K562 (cell line): ENCODE measurements around the gene FGR. TPM values are rescaled to one million over a fixed set of nuclear protein-coding genes. Genes with fewer than 3 reads are reported as not detected.

ENCODE experiments used
- ATAC-seq: fragments of 200-7000 bp; cut with Tn5 transposase; 3 replicates; pipeline ENCODE4 v1.9.1; 2020; ENCODE audit warnings: moderate library complexity
- BruUV-seq: library from RNA; stranded (reverse); fragments of 400-500 nt; replicated peaks from 2 replicates; lab custom pipeline; 2021; lab: Mats Ljungman, UMichigan
- CTCF ChIA-PET: fragments of 300-600 bp; formaldehyde crosslinking; extraction: SDS; loops from one replicate; lab custom pipeline; 2021; ENCODE audit warnings: low intra/inter-chr PET ratio; lab: Yijun Ruan, JAX
- POLR2A ChIA-PET: fragments of 300-600, 350-650 bp; sonication (Branson Sonifier 250); formaldehyde crosslinking; extraction: SDS; loops from one replicate; lab custom pipeline; 2021; ENCODE audit warnings: antibody characterized with exemption, inconsistent platforms; lab: Yijun Ruan, JAX
- DNase-seq, 4 experiments: peaks; one replicate each; pipeline versions ENCODE4 v3.0.0 to v3.0.0-alpha.2; 2011 to 2018; ENCODE audit warnings: low spot score in 3 of 4, mixed read lengths in 3 of 4; ENCODE audit errors: extremely low read depth in 1 of 4
- FAIRE-seq: peaks from 2 replicates; lab custom pipeline; 2011; peaks lifted over from hg19 to GRCh38; lab: Jason Lieb, UNC
- H2AFZ ChIP-seq: 2 replicates; pipeline ENCODE4 v1.6.0; 2011; ENCODE audit warnings: low read depth, low read length, control low read depth, inconsistent platforms
- H3K27ac ChIP-seq: fragments of 200-600 bp; 3 replicates; pipeline ENCODE4 v1.8.0; 2011; ENCODE audit warnings: low read depth, mild to moderate bottlenecking, control low read depth, inconsistent platforms, low read length, moderate library complexity, mixed read lengths; ENCODE audit errors: extremely low read depth
- H3K27me3 ChIP-seq, 2 experiments: fragments of 300-600 bp in 1 of 2; 2 replicates in 1 of 2; 3 replicates in 1 of 2; pipeline versions ENCODE4 v1.6.0 to v1.8.0; 2011; ENCODE audit warnings: inconsistent platforms in 2 of 2, low read length in 2 of 2, mild to moderate bottlenecking in 1 of 2, mixed read lengths in 1 of 2, moderate library complexity in 1 of 2; ENCODE audit not compliant: control insufficient read depth in 2 of 2, insufficient read depth in 2 of 2
- H3K36me3 ChIP-seq: fragments of 300-600 bp; 3 replicates; pipeline ENCODE4 v1.8.0; 2011; ENCODE audit warnings: mild to moderate bottlenecking, low read length, inconsistent platforms; ENCODE audit not compliant: control insufficient read depth, insufficient read depth
- H3K4me1 ChIP-seq, 2 experiments: fragments of 200-600 bp in 1 of 2; replicated peaks in 1 of 2; 2 replicates in 1 of 2; 3 replicates in 1 of 2; pipeline versions ENCODE4 v1.5.1 to v1.8.0; 2011; ENCODE audit warnings: inconsistent platforms in 2 of 2, low read length in 2 of 2, mild to moderate bottlenecking in 1 of 2, mixed read lengths in 1 of 2, moderate library complexity in 1 of 2; ENCODE audit not compliant: control insufficient read depth in 2 of 2, insufficient read depth in 2 of 2
- H3K4me2 ChIP-seq: 2 replicates; pipeline ENCODE4 v1.6.1; 2011; ENCODE audit warnings: low read length, control low read depth, inconsistent platforms, mixed read lengths; ENCODE audit not compliant: insufficient read depth
- H3K4me3 ChIP-seq: fragments of 200-600 bp; sonication (generic), shearing (Covaris generic); 2 replicates; pipeline ENCODE4 v1.5.1; 2016; ENCODE audit warnings: control low read depth, inconsistent platforms
- H3K79me2 ChIP-seq: fragments of 200-600 bp; 3 replicates; pipeline ENCODE4 v1.8.0; 2011; ENCODE audit warnings: low read length, inconsistent platforms; ENCODE audit not compliant: control insufficient read depth, insufficient read depth
- H3K9ac ChIP-seq, 2 experiments: 2 replicates each; pipeline versions ENCODE4 v1.6.0 to v1.6.1; 2011; ENCODE audit warnings: low read depth in 2 of 2, low read length in 2 of 2, control low read depth in 1 of 2, inconsistent platforms in 1 of 2, mild to moderate bottlenecking in 1 of 2, mixed read lengths in 1 of 2; ENCODE audit not compliant: insufficient read depth in 1 of 2
- H3K9me1 ChIP-seq: one replicate; pipeline ENCODE4 v1.6.0; 2011; ENCODE audit warnings: inconsistent platforms, mild to moderate bottlenecking, low read length, moderate library complexity; ENCODE audit not compliant: control insufficient read depth, insufficient read depth
- H3K9me3 ChIP-seq: replicated peaks from 2 replicates; pipeline ENCODE4 v1.5.1; 2011; ENCODE audit warnings: low read depth, low read length, inconsistent platforms; ENCODE audit not compliant: control insufficient read depth, insufficient read depth
- H4K20me1 ChIP-seq: replicated peaks from 2 replicates; pipeline ENCODE4 v1.6.1; 2011; ENCODE audit warnings: low read length, inconsistent platforms, mixed read lengths; ENCODE audit not compliant: control insufficient read depth, insufficient read depth
- SMARCA5 ChIP-seq: fragments of 450-650 bp; IDR thresholded peaks from 2 replicates; pipeline ENCODE4 v1.6.1; 2016
- WGBS: fragments of 100-300 bp; shearing (Covaris generic); methylation state at CpG from one replicate; pipeline ENCODE4 v1.1.6; 2016; ENCODE audit warnings: low coverage, mixed read lengths; ENCODE audit not compliant: insufficient coverage; ENCODE audit errors: missing lambda C conversion rate; 5-methylcytosine and 5-hydroxymethylcytosine counted together
- in situ Hi-C: fragments of 300-500 bp; cut with MboI; formaldehyde crosslinking; loops from 4 replicates; pipeline ENCODE4 v1.15.0; 2018; ENCODE audit warnings: inconsistent platforms, mixed read lengths
- intact Hi-C: fragments of 100-400 bp; cut with micrococcal nuclease; formaldehyde crosslinking; loops from 2 replicates; pipeline ENCODE4 v1.14.2; 2022
- polyA plus RNA-seq, 8 experiments: library from polyadenylated mRNA; depleted of rRNA in 4 of 8; stranded (reverse) in 5 of 8; unstranded in 3 of 8; fragments of >200 nt; fragmentation: Nextera tagmentation in 2 of 8; fragmentation: Illumina TruSeq in 1 of 8; extraction: Ambion mirVana in 2 of 8; extraction: Trizol in 1 of 8; gene quantifications; 2 replicates each; pipeline versions ENCODE4 v1.2.1 to v1.2.3, GENCODE V29; 2011 to 2014; ENCODE audit warnings: inconsistent platforms in 1 of 8, missing spikeins in 1 of 8
- total RNA-seq, 7 experiments: library from RNA; depleted of rRNA in 6 of 7; stranded (reverse); fragments of >200 nt in 6 of 7; fragmentation: Illumina TruSeq in 2 of 7; extraction: Trizol in 2 of 7; gene quantifications; 2 replicates each; pipeline versions ENCODE4 v1.2.1 to v1.2.3, GENCODE V29; 2011 to 2021; ENCODE audit warnings: low replicate concordance in 1 of 7
- TF ChIP-seq, protein P1 (sequence below): fragments of 250-450 bp; sonication (Bioruptor Pico); IDR thresholded peaks from 2 replicates; pipeline ENCODE4 v1.4.0; 2020; ENCODE audit warnings: borderline replicate concordance
- TF ChIP-seq, protein P2 (sequence below): sonication (generic); formaldehyde crosslinking; IDR thresholded peaks from 2 replicates; pipeline ENCODE4 v1.8.0; 2022; ENCODE audit warnings: mild to moderate bottlenecking, missing genetic modification reagents

Gene FGR
- total and polyA plus RNA-seq, 9 of the 15 experiments (the other 6 are each of a cell fraction or from before 2014, with no cell fraction given), result 0.04 to 0.11 TPM; not detected in 7

DNA sequence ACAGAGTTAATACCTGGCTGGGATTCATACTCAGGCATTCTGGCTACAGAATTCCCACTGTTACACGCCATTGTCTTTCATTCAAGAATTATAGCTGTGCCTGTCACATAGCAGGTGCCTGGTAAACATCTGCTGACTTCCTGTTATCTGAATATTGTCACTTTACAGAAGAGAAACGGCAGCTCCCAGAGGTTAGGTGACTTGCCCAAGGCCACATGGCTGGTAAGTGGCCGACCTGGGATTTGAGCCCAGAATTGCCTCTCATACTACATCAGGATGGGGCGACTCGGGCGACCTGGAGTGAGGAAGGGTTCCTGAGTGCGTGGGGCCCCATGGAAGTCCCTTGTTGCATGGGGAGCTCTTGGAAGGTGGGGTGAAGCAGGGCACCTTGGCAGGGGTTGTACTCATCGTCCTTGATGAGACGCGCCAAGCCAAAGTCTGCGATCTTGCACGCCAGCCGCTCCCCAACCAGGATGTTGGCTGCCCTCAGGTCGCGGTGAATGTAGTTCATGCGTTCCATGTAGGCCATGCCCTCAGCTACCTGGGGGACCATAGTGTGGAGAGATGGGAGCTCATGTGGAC lies 20.9 kb downstream of the FGR start:
- Histone ChIP-seq H3K27ac (no peak overlapping the region), H3K9ac (peak overlapping the region in 1 of 2 experiments; percentile 84; a peak in 1 of 4 replicates), H3K4me3 (no peak overlapping the region), H3K4me2 (peak overlapping the region; percentile 71), H3K9me1 (no peaks in the 10 kb centered on the region), H4K20me1 (0 out of 2 replicates have a peak, but pooled peaks cover 4% of the 10 kb centered on the region), H3K36me3 (no peaks in the 10 kb centered on the region), H2AFZ (no peak overlapping the region), H3K27me3 (peaks cover 9 to 32% of the 10 kb centered on the region in 2 experiments; a peak in 3 of 5 replicates), H3K79me2 (no peaks in the 10 kb centered on the region), H3K9me3 (no peaks in the 10 kb centered on the region), H3K4me1 (peaks cover 14 to 23% of the 10 kb centered on the region in 2 experiments; a peak in 4 of 5 replicates)
- no peak for ATAC-seq
- no TSS peak for BruUV-seq
- DNase-seq, result no peak
- 48% methylated on average over 16 of the region's 16 CpGs for WGBS
- in situ Hi-C loops (loop anchor here (5.0 to 25.0 kb wide), 2 partner anchors 48 to 502 kb away; no protein-coding TSS in a partner anchor), intact Hi-C loops (no loop called here)
- no peak for FAIRE-seq
- ChIA-PET CTCF (interaction anchor here (0.9 kb wide), 1 partner anchor 45 kb away, joined by 3 read pairs; no protein-coding TSS in a partner anchor), POLR2A (interaction anchor here (0.7 to 1.4 kb wide), 3 partner anchors 12 to 61 kb away, joined by 3 to 7 read pairs (median 4); no protein-coding TSS in a partner anchor)
- TF ChIP-seq, protein P1, sequence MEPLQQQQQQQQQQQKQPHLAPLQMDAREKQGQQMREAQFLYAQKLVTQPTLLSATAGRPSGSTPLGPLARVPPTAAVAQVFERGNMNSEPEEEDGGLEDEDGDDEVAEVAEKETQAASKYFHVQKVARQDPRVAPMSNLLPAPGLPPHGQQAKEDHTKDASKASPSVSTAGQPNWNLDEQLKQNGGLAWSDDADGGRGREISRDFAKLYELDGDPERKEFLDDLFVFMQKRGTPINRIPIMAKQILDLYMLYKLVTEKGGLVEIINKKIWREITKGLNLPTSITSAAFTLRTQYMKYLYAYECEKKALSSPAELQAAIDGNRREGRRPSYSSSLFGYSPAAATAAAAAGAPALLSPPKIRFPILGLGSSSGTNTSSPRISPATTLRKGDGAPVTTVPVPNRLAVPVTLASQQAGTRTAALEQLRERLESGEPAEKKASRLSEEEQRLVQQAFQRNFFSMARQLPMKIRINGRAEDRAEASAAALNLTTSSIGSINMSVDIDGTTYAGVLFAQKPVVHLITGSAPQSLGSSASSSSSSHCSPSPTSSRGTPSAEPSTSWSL, result peak; percentile 81; the same call in 1 of the 2 replicates
- TF ChIP-seq, protein P2, sequence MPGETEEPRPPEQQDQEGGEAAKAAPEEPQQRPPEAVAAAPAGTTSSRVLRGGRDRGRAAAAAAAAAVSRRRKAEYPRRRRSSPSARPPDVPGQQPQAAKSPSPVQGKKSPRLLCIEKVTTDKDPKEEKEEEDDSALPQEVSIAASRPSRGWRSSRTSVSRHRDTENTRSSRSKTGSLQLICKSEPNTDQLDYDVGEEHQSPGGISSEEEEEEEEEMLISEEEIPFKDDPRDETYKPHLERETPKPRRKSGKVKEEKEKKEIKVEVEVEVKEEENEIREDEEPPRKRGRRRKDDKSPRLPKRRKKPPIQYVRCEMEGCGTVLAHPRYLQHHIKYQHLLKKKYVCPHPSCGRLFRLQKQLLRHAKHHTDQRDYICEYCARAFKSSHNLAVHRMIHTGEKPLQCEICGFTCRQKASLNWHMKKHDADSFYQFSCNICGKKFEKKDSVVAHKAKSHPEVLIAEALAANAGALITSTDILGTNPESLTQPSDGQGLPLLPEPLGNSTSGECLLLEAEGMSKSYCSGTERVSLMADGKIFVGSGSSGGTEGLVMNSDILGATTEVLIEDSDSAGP, result no peak
- peak; percentile 79 for TF ChIP-seq SMARCA5
- TF ChIP-seq, all 486 proteins: peak for 2
